GM11168 (cell line): Measurements from ENCODE around the gene RCVRN.

ENCODE experiments used
- in situ Hi-C: fragments of 300-500 bp; cut with MboI; formaldehyde crosslinking; loops from one replicate; pipeline ENCODE4 v1.12.0; 2022; ENCODE audit warnings: low sequenced_read_pairs; ENCODE audit not compliant: unreplicated experiment

The RCVRN gene

GRCh38 chr17:9862949-9863348 is 42.1 kb downstream of the RCVRN start:
- in situ Hi-C loops = no loop called here

- in situ Hi-C loops = no loop called here
Observed at GRCh38 chr17:9862220-9862619, 42.9 kb downstream of the RCVRN start.

GRCh38 chr17:9860851-9861250 is 44.2 kb downstream of the RCVRN start:
- in situ Hi-C loops = no loop called here

GRCh38 chr17:9859781-9860180 is 45.3 kb downstream of the RCVRN start:
- in situ Hi-C loops = no loop called here

- in situ Hi-C loops = no loop called here
Observed at GRCh38 chr17:9855036-9855435, 50.0 kb downstream of the RCVRN start.

- in situ Hi-C loops = no loop called here
Observed at GRCh38 chr17:9854255-9854654, 50.8 kb downstream of the RCVRN start.

GRCh38 chr17:9850151-9850550 is 54.9 kb downstream of the RCVRN start:
- in situ Hi-C loops = no loop called here
